DMS153 treated with DMSO at 0.1 percent for 48 hours (cell line): Measurements from ENCODE around the gene OVOL3.
"Not testable (repeated sequence)": the region's sequence is repeated elsewhere in the genome, so short reads cannot be mapped to it uniquely, and the experiment has no call there.

Experiments used
- DNase-seq: peaks from one replicate; lab custom pipeline; 2025; ENCODE audit not compliant: unreplicated experiment; lab: John Stamatoyannopoulos, UW

OVOL3 gene

GRCh38 chr19:36110487-36111199 lies at the start of gene OVOL3:
Gene OVOL3, plus strand, starts transcription at chr19:36111143. Its CDS starts 60 bp downstream, at chr19:36111203.
- no peak for DNase-seq

- no peak for DNase-seq
Measured at GRCh38 chr19:36061367-36061766, 49.6 kb upstream of the OVOL3 start.

GRCh38 chr19:36064826-36065225 lies 46.1 kb upstream of the OVOL3 start:
- DNase-seq = no peak

GRCh38 chr19:36067681-36068080 lies 43.3 kb upstream of the OVOL3 start:
- DNase-seq = no peak

DNA sequence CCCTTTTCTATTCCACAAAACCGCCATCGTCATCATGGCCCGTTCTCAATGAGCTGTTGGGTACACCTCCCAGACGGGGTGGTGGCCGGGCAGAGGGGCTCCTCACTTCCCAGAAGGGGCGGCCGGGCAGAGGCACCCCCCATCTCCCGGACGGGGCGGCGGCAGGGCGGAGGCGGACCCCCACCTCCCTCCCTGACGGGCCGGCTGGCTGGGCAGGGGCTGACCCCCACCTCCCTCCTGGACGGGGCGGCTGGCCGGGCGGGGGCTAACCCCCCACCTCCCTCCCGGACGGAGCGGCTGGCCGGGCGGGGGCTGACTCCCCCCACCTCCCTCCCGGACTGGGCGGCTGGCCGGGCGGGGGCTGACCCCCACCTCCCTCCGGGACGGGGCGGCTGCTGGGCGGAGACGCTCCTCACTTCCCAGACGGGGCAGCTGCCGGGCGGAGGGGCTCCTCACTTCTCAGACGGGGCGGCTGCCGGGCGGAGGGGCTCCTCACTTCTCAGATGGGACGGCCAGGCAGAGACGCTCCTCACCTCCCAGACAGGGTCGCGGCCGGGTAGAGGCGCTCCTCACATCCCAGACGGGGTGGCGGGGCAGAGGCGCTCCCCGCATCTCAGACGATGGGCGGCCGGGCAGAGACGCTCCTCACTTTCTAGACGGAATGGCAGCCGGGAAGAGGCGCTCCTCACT lies 42.0 kb upstream of the OVOL3 start:
- DNase-seq = not testable (repeated sequence)

GRCh38 chr19:36072081-36072480 lies 38.9 kb upstream of the OVOL3 start:
- DNase-seq = no peak

DNA sequence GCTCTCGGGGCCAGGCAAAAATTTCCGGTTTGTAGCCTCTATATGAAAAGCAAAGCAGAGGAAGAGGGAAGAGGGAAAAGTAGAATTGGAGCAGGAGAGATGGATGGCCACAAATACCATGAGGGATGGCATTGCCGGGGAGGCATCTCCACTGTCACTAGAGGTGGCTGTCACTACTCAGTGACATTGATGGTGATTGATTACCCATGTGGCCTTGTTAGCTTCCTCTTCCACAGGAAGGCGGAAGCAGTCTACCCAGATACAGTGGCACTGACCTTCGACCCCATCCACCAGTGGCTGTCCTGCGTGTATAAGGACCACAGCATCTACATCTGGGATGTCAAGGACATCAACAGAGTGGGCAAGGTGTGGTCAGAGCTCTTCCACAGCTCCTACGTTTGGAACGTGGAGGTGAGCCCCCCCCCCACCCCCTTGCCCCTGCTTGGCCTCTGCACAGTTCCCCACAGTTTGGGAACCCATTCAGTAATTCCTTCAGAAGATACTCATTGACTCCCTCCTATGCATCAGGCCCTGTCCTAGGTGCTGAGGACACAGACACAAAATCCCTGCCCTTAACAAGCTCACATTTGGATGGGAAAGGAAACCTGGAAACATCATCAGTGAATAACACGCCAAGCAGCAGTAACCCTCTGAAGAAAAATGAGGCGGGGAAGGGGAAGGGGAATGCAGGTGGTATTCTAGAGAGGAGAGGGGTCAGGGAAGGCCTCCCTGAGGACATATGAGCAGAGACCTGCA lies 37.6 kb upstream of the OVOL3 start:
- no peak for DNase-seq

- no peak for DNase-seq
Measured at GRCh38 chr19:36079389-36079945, 31.5 kb upstream of the OVOL3 start.

DNA sequence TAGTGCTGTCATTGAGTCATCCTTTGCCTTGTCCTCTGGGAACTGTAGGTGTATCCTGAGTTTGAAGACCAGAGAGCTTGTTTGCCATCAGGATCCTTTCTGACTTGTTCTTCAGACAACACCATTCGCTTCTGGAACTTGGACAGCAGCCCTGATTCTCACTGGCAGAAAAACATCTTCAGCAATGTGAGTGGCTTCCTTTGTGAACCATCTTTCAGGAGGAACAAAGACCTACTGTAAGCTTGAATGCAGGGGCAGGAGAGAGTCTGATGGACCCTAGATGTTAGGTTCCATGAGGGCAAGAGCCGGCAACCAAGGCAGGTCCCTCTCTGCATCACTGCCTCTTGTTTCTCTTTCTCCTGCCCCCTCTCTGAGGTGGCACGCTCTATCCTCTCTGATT lies 29.6 kb upstream of the OVOL3 start:
- DNase-seq = no peak

- no peak for DNase-seq
Measured at GRCh38 chr19:36081894-36082293, 29.0 kb upstream of the OVOL3 start.

GRCh38 chr19:36082916-36083315 lies 28.0 kb upstream of the OVOL3 start:
- DNase-seq = no peak

DNA sequence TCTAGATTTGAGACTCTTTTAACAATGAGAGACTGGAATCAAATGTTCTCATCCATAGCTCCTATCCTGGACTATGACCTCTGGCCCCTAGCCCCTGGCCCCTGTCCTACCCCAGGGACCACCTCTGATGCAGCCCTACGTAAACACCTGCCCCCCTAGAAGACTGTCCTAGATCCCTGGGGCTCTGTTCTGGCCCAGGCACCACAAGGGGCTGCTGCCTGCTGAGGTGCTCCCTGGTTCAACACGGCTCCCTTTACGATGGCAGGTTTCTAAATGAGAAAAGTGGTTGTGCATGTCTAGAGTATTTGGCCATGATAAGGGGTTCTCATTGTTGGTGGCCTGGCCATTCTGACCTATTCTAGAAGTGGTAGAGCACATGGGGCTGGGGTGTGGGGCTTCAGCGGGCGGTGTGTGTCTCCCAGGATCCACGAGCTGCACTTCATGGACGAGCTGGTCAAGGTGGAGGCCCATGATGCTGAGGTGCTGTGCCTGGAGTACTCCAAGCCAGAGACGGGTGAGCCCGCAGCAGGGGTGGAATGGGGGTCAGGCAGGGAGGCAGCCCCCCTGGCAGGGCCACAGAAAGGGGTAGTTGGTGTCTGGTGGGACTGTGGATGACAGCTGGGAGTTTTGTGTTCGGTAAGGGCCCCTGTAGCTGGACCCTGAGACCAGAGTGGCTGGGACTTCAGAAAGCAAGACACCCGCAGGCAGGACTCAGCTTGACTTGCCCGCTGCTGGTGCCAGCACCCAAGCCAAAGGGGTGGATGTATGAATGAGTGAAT lies 26.5 kb upstream of the OVOL3 start:
- no peak for DNase-seq

GRCh38 chr19:36086326-36086725 lies 24.6 kb upstream of the OVOL3 start:
- DNase-seq = no peak

GRCh38 chr19:36089847-36090246 lies 21.1 kb upstream of the OVOL3 start:
- no peak for DNase-seq

- no peak for DNase-seq
Measured at GRCh38 chr19:36090910-36091695, 19.8 kb upstream of the OVOL3 start.

- no peak for DNase-seq
Measured at GRCh38 chr19:36092566-36092965, 18.4 kb upstream of the OVOL3 start.

DNA sequence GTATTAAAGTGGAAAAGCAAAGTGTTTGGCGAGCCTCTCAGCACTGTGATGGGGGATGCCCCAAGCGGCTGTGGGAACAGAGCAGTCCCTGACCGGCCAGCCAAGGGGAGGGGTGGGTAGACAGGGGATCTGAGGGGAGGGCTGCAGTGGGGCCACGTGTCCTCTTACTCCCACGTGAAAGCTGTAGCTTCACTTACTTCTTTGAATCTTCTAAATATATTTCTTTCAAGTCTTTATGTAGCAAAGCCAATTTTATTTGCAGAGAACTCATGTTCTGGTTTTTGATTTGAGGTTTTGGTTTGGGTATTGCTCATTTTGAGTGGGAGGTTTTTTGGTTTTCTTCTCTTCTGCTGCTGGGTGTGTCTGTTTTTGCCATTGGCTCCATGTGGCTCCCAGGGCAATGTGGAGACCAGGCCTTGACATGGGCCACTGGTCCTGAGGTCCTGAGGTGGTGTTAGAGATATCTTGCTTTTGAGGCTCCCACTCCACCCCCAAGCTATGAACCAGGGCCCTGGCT lies 17.7 kb upstream of the OVOL3 start:
- no peak for DNase-seq

DNA sequence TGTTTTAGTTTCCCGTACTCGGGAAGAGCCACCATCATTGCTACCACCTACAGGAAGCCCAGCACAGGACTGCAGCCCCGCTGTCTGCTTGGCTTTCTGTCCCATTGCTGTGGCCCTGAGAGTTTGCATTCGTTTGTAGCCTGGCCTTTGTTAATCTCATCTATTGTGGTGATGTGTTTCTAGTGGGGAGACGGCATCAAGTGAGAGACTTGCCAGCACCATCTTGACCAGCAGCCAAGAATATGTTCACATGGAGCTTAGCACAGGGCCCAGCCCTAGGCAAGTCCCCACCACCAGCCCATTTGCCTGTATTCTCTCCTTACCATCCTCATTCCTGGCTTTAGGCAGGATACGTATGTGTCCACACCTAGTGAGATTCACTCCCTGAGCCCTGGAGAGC lies 17.3 kb upstream of the OVOL3 start:
- no peak for DNase-seq

- DNase-seq = no peak
Measured at GRCh38 chr19:36097036-36097435, 13.9 kb upstream of the OVOL3 start.
